Mucosa of descending colon (tissue), 3 donors: ENCODE results near the gene AGR2. TPM values are rescaled to one million over a fixed set of nuclear protein-coding genes. Genes with fewer than 3 reads are reported as not detected.

ENCODE experiments used
- ATAC-seq: fragments of 200-7000 bp; cut with Tn5 transposase; one replicate; pipeline ENCODE4 v1.9.1; 2020; ENCODE audit warnings: mild to moderate bottlenecking, moderate library complexity
- DNase-seq, 3 donors: peaks; one replicate each; pipeline ENCODE4 v3.0.0-alpha.2; 2020
- H3K36me3 ChIP-seq: fragments of 200-600 bp; one replicate; pipeline ENCODE4 v1.8.0; 2021; ENCODE audit warnings: low read depth, mild to moderate bottlenecking
- H3K4me1 ChIP-seq: fragments of 200-600 bp; one replicate; pipeline ENCODE4 v1.8.0; 2021; ENCODE audit warnings: low read depth, mild to moderate bottlenecking
- H3K4me3 ChIP-seq: fragments of 200-600 bp; one replicate; pipeline ENCODE4 v1.8.0; 2021; ENCODE audit warnings: mild to moderate bottlenecking
- H3K9me3 ChIP-seq: fragments of 200-600 bp; one replicate; pipeline ENCODE4 v1.8.0; 2021; ENCODE audit warnings: mild to moderate bottlenecking
- CTCF ChIP-seq: fragments of 200-600 bp; IDR thresholded peaks from one replicate; pipeline ENCODE4 v1.8.0; 2022; ENCODE audit warnings: antibody characterized with exemption, mild to moderate bottlenecking
- intact Hi-C, 2 donors: fragments of 100-400 bp; cut with DNase I in 1 of 2; cut with micrococcal nuclease in 1 of 2; formaldehyde crosslinking; loops; one replicate each; pipeline versions ENCODE4 v1.11.0 to v1.11.1; 2022; cut with DNase I, micrococcal nuclease
- total RNA-seq, 3 donors: library from RNA; stranded (reverse); fragmentation: NEBNext Ultra II Directional in 2 of 3; extraction: Animal tissue kit (Norgen Biotek cat#: 25700) in 2 of 3; gene quantifications; one replicate each; pipeline versions ENCODE4 v1.2.1 to v1.2.4, GENCODE V29; 2021 to 2023
- donor health status: DM: no; HTN: no; CAD: no; lungs with moderate emphysema.
- donor health status: DM: no; HTN: no; CAD: no.
- donor health status: DM: no; HTN: yes; CAD: no.

AGR2 gene
- total RNA-seq, 3 donors from 2014 or later = 191 to 861 (median 775) TPM

GRCh38 chr7:16785846-16786245, 19.0 kb downstream of the AGR2 start:
- no peaks in the 10 kb centered on the region for H3K4me1 ChIP-seq
- TF ChIP-seq CTCF = no peak
- H3K9me3 ChIP-seq = no peaks in the 10 kb centered on the region
- no peaks in the 10 kb centered on the region for H3K36me3 ChIP-seq
- ATAC-seq (no peak), DNase-seq (no peak)
- H3K4me3 ChIP-seq = no peak overlapping the region
- intact Hi-C loops = no loop called here

- ATAC-seq (no peak), DNase-seq (no peak)
- H3K4me1 ChIP-seq = no peaks in the 10 kb centered on the region
- TF ChIP-seq CTCF = no peak
- intact Hi-C loops = no loop called here
- H3K4me3 ChIP-seq = no peak overlapping the region
- H3K9me3 ChIP-seq = no peaks in the 10 kb centered on the region
- H3K36me3 ChIP-seq = no peaks in the 10 kb centered on the region
These were observed 19.5 kb downstream of the AGR2 start for GRCh38 chr7:16785321-16785720.

- Histone ChIP-seq H3K9me3 (no peaks in the 10 kb centered on the region), H3K4me3 (no peak overlapping the region), H3K4me1 (no peaks in the 10 kb centered on the region), H3K36me3 (no peaks in the 10 kb centered on the region)
- intact Hi-C loops = no loop called here
- DNase-seq (no peak), ATAC-seq (no peak)
- TF ChIP-seq CTCF = no peak
These were observed 24.2 kb downstream of the AGR2 start for GRCh38 chr7:16780596-16780995.

- intact Hi-C loops = no loop called here
- ATAC-seq (no peak), DNase-seq (no peak)
- no peak for TF ChIP-seq CTCF
- no peaks in the 10 kb centered on the region for H3K36me3 ChIP-seq
- H3K4me3 ChIP-seq = no peak overlapping the region
- H3K9me3 ChIP-seq = no peaks in the 10 kb centered on the region
- H3K4me1 ChIP-seq = no peaks in the 10 kb centered on the region
These were observed 25.7 kb downstream of the AGR2 start for GRCh38 chr7:16779051-16779450.

GRCh38 chr7:16778476-16778875, 26.3 kb downstream of the AGR2 start:
- H3K4me1 ChIP-seq = no peaks in the 10 kb centered on the region
- H3K36me3 ChIP-seq = no peaks in the 10 kb centered on the region
- intact Hi-C loops = no loop called here
- no peak for TF ChIP-seq CTCF
- no peak overlapping the region for H3K4me3 ChIP-seq
- H3K9me3 ChIP-seq = no peaks in the 10 kb centered on the region
- ATAC-seq (no peak), DNase-seq (no peak)

GRCh38 chr7:16776053-16776452, 28.7 kb downstream of the AGR2 start:
- H3K4me1 ChIP-seq = no peaks in the 10 kb centered on the region
- DNase-seq (no peak), ATAC-seq (no peak)
- no peak overlapping the region for H3K4me3 ChIP-seq
- intact Hi-C loops = no loop called here
- H3K9me3 ChIP-seq = no peaks in the 10 kb centered on the region
- H3K36me3 ChIP-seq = no peaks in the 10 kb centered on the region
- TF ChIP-seq CTCF = no peak
